Hepatocyte (in vitro differentiated cells): ENCODE measurements around the gene ARHGAP26.

Experiments used
- CTCF ChIP-seq: fragments of 200-600 bp; sonication (generic); IDR thresholded peaks from 2 replicates; pipeline ENCODE4 v1.5.1; 2016; ENCODE audit warnings: antibody characterized with exemption, mild to moderate bottlenecking; ENCODE audit not compliant: poor library complexity
- EZH2 ChIP-seq: fragments of 200-600 bp; sonication (generic); IDR thresholded peaks from 2 replicates; pipeline ENCODE4 v1.6.1; 2016; ENCODE audit warnings: antibody characterized with exemption, mild to moderate bottlenecking, borderline replicate concordance
- EZH2phosphoT487 ChIP-seq: fragments of 200-600 bp; sonication (generic); IDR thresholded peaks from one replicate; pipeline ENCODE4 v1.6.1; 2018; ENCODE audit warnings: antibody characterized with exemption, mild to moderate bottlenecking, low read depth, moderate library complexity; ENCODE audit not compliant: unreplicated experiment, severe bottlenecking

GRCh38 chr5:143277536-143277935, 507.4 kb downstream of the ARHGAP26 start:
- no peak for TF ChIP-seq EZH2phosphoT487
- no peak for TF ChIP-seq EZH2
- no peak for TF ChIP-seq CTCF
